ENCODE data around the gene PEX6.

Gene PEX6

DNA sequence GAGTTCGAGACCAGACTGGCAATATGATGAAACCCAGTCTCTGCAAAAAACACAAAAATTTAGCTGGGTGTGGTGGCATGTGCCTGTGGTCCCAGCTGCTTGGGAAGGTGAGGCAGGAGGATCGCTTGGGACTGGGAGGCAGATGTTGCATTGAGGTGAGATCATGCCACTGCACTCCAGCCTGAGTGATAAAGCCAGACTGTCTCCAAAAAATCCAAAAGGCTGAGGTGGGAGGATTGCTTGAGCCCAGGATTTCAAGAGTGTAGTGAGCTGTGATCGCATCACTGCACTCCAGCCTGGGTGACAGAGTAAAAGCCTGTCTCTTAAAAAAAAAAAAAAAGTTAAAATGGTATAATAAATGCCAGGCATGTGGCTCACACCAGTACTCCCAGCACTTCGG, 64.4 kb downstream of the PEX6 start:
- no peak for DNase-seq (ENCODE audit: low read depth in 2 of 2)
- TF ChIP-seq, protein P1, sequence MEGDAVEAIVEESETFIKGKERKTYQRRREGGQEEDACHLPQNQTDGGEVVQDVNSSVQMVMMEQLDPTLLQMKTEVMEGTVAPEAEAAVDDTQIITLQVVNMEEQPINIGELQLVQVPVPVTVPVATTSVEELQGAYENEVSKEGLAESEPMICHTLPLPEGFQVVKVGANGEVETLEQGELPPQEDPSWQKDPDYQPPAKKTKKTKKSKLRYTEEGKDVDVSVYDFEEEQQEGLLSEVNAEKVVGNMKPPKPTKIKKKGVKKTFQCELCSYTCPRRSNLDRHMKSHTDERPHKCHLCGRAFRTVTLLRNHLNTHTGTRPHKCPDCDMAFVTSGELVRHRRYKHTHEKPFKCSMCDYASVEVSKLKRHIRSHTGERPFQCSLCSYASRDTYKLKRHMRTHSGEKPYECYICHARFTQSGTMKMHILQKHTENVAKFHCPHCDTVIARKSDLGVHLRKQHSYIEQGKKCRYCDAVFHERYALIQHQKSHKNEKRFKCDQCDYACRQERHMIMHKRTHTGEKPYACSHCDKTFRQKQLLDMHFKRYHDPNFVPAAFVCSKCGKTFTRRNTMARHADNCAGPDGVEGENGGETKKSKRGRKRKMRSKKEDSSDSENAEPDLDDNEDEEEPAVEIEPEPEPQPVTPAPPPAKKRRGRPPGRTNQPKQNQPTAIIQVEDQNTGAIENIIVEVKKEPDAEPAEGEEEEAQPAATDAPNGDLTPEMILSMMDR (IDR thresholded peaks at IDR 0.05; ENCODE audit: low read depth, low read length), result no peak
- no peak overlapping the region for H3K4me3 ChIP-seq (replicated peaks in 1 of 2; ENCODE audit: low read depth in 2 of 2, low read length in 2 of 2)

Measured in cardiac fibroblast (primary cell).